Uterus (tissue), 2 donors: ENCODE results near the gene ZDHHC11.
"Not testable (repeated sequence)": the region's sequence is repeated elsewhere in the genome, so short reads cannot be mapped to it uniquely, and the experiment has no call there.

Experiments used
- POLR2A ChIP-seq, 2 donors: fragments of 450-650 bp; IDR thresholded peaks; one replicate each; pipeline ENCODE4 v1.6.1; 2016; ENCODE audit warnings: antibody characterized with exemption in 2 of 2, mild to moderate bottlenecking in 1 of 2, moderate library complexity in 1 of 2
- TF ChIP-seq, protein P1 (sequence below), 4 experiments: fragments of 200-600 bp in 2 of 4; fragments of 450-650 bp in 2 of 4; sonication (generic) in 2 of 4; IDR thresholded peaks; one replicate each; pipeline ENCODE4 v1.5.1; 2016 to 2019; ENCODE audit warnings: antibody characterized with exemption in 4 of 4, mild to moderate bottlenecking in 2 of 4, moderate library complexity in 1 of 4

- TF ChIP-seq, protein P1, sequence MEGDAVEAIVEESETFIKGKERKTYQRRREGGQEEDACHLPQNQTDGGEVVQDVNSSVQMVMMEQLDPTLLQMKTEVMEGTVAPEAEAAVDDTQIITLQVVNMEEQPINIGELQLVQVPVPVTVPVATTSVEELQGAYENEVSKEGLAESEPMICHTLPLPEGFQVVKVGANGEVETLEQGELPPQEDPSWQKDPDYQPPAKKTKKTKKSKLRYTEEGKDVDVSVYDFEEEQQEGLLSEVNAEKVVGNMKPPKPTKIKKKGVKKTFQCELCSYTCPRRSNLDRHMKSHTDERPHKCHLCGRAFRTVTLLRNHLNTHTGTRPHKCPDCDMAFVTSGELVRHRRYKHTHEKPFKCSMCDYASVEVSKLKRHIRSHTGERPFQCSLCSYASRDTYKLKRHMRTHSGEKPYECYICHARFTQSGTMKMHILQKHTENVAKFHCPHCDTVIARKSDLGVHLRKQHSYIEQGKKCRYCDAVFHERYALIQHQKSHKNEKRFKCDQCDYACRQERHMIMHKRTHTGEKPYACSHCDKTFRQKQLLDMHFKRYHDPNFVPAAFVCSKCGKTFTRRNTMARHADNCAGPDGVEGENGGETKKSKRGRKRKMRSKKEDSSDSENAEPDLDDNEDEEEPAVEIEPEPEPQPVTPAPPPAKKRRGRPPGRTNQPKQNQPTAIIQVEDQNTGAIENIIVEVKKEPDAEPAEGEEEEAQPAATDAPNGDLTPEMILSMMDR (IDR thresholded peaks at IDR 0.05), result not testable (repeated sequence)
- TF ChIP-seq POLR2A (IDR thresholded peaks at IDR 0.05), result not testable (repeated sequence)
Observed at GRCh38 chr5:771087-771781, 79.6 kb downstream of the ZDHHC11 start.
